PC-3 (cell line): Measurements from ENCODE around the gene BCL2L12. TPM values are rescaled to one million over a fixed set of nuclear protein-coding genes. Genes with fewer than 3 reads are reported as not detected.

Experiments used
- ATAC-seq: fragments of 200-7000 bp; cut with Tn5 transposase; 2 replicates; pipeline ENCODE4 v1.9.1; 2020; ENCODE audit warnings: mild to moderate bottlenecking, moderate library complexity
- BruUV-seq: library from RNA; stranded (reverse); fragments of 400-500 nt; replicated peaks from 2 replicates; lab custom pipeline; 2021; lab: Mats Ljungman, UMichigan
- CTCF ChIA-PET: fragments of 300-600 bp; sonication (Branson Sonifier 250); formaldehyde crosslinking; loops from one replicate; lab custom pipeline; 2022; ENCODE audit warnings: antibody characterized with exemption; lab: Charles Lee
- POLR2A ChIA-PET: fragments of 300-600 bp; sonication (Branson Sonifier 250); formaldehyde crosslinking; loops from one replicate; lab custom pipeline; 2022; ENCODE audit warnings: antibody characterized with exemption; ENCODE audit not compliant: unreplicated experiment; lab: Charles Lee
- DNase-seq: peaks from one replicate; pipeline ENCODE4 v3.0.0-alpha.2; 2015
- H2AFZ ChIP-seq: fragments of 300-600 bp; sonication (generic); 2 replicates; pipeline ENCODE4 v1.6.0; 2016; ENCODE audit warnings: antibody characterized with exemption, low read length
- H3F3A ChIP-seq: fragments of 300-600 bp; sonication (generic); one replicate; pipeline ENCODE4 v1.6.0; 2017; ENCODE audit warnings: antibody characterized with exemption, low read length, control low read depth, mild to moderate bottlenecking; ENCODE audit not compliant: unreplicated experiment
- H3K27ac ChIP-seq: fragments of 300-600 bp; sonication (generic); 2 replicates; pipeline ENCODE4 v1.5.1; 2016; ENCODE audit warnings: mild to moderate bottlenecking, low read length
- H3K27me3 ChIP-seq: fragments of 300-600 bp; sonication (generic); 2 replicates; pipeline ENCODE4 v1.6.1; 2016; ENCODE audit warnings: low read length, mixed read lengths
- H3K36me3 ChIP-seq: fragments of 300-600 bp; sonication (generic); 2 replicates; pipeline ENCODE4 v1.6.1; 2016; ENCODE audit warnings: low read depth, mixed run types, low read length, mixed read lengths
- H3K4me1 ChIP-seq: fragments of 300-600 bp; sonication (generic); 2 replicates; pipeline ENCODE4 v1.5.1; 2016; ENCODE audit warnings: low read length; ENCODE audit not compliant: insufficient read depth
- H3K4me2 ChIP-seq: fragments of 300-600 bp; sonication (generic); 2 replicates; pipeline ENCODE4 v1.6.0; 2016; ENCODE audit warnings: low read length
- H3K4me3 ChIP-seq: fragments of 300-600 bp; sonication (generic); 2 replicates; pipeline ENCODE4 v1.5.1; 2016; ENCODE audit warnings: mild to moderate bottlenecking, low read length, mixed read lengths
- H3K79me2 ChIP-seq: fragments of 300-600 bp; sonication (generic); 2 replicates; pipeline ENCODE4 v1.6.1; 2017; ENCODE audit warnings: low read length, mixed read lengths
- H3K9ac ChIP-seq: fragments of 300-600 bp; sonication (generic); 2 replicates; pipeline ENCODE4 v1.6.0; 2016; ENCODE audit warnings: mild to moderate bottlenecking, low read length
- H3K9me2 ChIP-seq: fragments of 300-600 bp; sonication (generic); replicated peaks from 2 replicates; pipeline ENCODE4 v1.6.1; 2016; ENCODE audit warnings: mixed run types, low read length, mixed read lengths
- H3K9me3 ChIP-seq: fragments of 300-600 bp; sonication (generic); 2 replicates; pipeline ENCODE4 v1.6.1; 2016; ENCODE audit warnings: low read length, mixed read lengths
- H4K20me1 ChIP-seq: fragments of 300-600 bp; sonication (generic); 2 replicates; pipeline ENCODE4 v1.6.1; 2016; ENCODE audit warnings: low read length, mixed read lengths
- EZH2 ChIP-seq: fragments of 300-600 bp; sonication (generic); IDR thresholded peaks from one replicate; pipeline ENCODE4 v1.6.1; 2017; ENCODE audit warnings: antibody characterized with exemption, mild to moderate bottlenecking, low read length; ENCODE audit not compliant: unreplicated experiment
- EZH2phosphoT487 ChIP-seq: fragments of 300-600 bp; sonication (generic); IDR thresholded peaks from 2 replicates; pipeline ENCODE4 v1.6.1; 2018; ENCODE audit warnings: mild to moderate bottlenecking, antibody characterized with exemption, low read length, borderline replicate concordance
- intact Hi-C: fragments of 100-400 bp; cut with micrococcal nuclease; formaldehyde crosslinking; loops from 2 replicates; pipeline ENCODE4 v1.9.0; 2023
- total RNA-seq: library from RNA; depleted of rRNA; stranded (reverse); fragments of >200 nt; gene quantifications from 2 replicates; pipeline ENCODE4 v1.2.3, GENCODE V29; 2014
- TF ChIP-seq, protein P1 (sequence below): fragments of 300-600 bp; sonication (generic); conservative IDR thresholded peaks from 2 replicates; pipeline ENCODE4 v1.5.1; 2017; ENCODE audit warnings: antibody characterized with exemption, low read depth, mild to moderate bottlenecking, low read length

The BCL2L12 gene
- total RNA-seq, 1 experiment from 2014 or later = 104 TPM

DNA sequence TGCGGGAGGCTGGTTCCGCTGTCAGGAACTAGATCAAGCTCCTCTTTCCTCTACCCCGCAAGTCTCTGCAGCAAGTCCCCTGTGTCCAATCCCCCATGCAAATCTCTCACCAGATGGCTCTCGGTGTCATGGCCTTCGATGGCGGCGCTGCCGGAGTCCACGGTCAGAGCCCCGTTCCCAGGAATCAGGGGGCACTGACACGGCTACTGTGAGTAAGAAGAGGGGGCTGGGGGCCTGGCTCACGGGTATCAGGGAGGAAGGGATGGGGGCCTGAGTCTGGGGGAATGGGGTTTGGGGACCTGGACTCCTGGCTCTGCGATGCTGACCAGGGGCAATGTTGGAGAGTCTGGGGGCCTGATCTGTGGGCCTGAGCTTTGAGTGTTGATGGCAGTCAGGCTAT, 19.7 kb upstream of the BCL2L12 start:
- DNase-seq (no peak), ATAC-seq (no peak)
- ChIA-PET CTCF (no interaction called here), POLR2A (no interaction called here)
- H3K27ac ChIP-seq = no peak overlapping the region
- no peak overlapping the region for H3K4me2 ChIP-seq
- H3K79me2 ChIP-seq = peaks cover 83% of the 10 kb centered on the region
- H3F3A ChIP-seq = peaks cover 2% of the 10 kb centered on the region
- H3K9me3 ChIP-seq = no peaks in the 10 kb centered on the region
- no TSS peak for BruUV-seq
- peaks cover 25% of the 10 kb centered on the region for H3K4me1 ChIP-seq
- intact Hi-C loops = no loop called here
- no peak overlapping the region for H2AFZ ChIP-seq
- H3K9me2 ChIP-seq = no peaks in the 10 kb centered on the region
- H3K27me3 ChIP-seq = no peaks in the 10 kb centered on the region
- H4K20me1 ChIP-seq = no peaks in the 10 kb centered on the region
- H3K9ac ChIP-seq = no peak overlapping the region
- TF ChIP-seq, protein P1, sequence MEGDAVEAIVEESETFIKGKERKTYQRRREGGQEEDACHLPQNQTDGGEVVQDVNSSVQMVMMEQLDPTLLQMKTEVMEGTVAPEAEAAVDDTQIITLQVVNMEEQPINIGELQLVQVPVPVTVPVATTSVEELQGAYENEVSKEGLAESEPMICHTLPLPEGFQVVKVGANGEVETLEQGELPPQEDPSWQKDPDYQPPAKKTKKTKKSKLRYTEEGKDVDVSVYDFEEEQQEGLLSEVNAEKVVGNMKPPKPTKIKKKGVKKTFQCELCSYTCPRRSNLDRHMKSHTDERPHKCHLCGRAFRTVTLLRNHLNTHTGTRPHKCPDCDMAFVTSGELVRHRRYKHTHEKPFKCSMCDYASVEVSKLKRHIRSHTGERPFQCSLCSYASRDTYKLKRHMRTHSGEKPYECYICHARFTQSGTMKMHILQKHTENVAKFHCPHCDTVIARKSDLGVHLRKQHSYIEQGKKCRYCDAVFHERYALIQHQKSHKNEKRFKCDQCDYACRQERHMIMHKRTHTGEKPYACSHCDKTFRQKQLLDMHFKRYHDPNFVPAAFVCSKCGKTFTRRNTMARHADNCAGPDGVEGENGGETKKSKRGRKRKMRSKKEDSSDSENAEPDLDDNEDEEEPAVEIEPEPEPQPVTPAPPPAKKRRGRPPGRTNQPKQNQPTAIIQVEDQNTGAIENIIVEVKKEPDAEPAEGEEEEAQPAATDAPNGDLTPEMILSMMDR = no peak
- H3K4me3 ChIP-seq = no peak overlapping the region
- peaks cover 21% of the 10 kb centered on the region; the same call in 1 of the 2 replicates for H3K36me3 ChIP-seq

DNA sequence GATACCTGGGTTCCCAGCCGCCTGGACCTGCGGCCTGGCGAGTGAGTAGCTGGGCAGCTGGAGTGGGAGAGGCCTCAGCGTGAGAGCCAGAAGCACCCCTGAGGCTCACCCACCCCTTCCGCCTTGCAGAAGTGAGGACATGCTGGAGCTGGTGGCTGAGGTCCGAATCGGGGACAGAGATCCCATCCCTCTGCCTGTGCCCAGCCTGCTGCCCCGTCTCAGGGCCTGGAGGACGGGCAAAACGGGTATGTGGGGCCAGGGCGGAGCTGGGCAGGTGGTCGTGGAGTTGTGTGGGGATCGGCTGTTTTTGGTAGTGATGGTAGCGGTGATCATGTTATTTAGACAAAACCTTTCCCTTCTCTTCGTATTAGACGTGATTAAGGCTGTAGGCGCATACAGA, 19.1 kb upstream of the BCL2L12 start:
- intact Hi-C loops = no loop called here
- H3K27me3 ChIP-seq = no peaks in the 10 kb centered on the region
- peaks cover 78% of the 10 kb centered on the region for H3K79me2 ChIP-seq
- no peak overlapping the region for H3K9ac ChIP-seq
- BruUV-seq = no TSS peak
- no peak overlapping the region for H3K27ac ChIP-seq
- ATAC-seq = no peak
- no peak overlapping the region for H3K4me3 ChIP-seq
- ChIA-PET POLR2A (no interaction called here), CTCF (no interaction called here)
- TF ChIP-seq EZH2phosphoT487 (no peak), EZH2 (no peak)
- TF ChIP-seq, protein P1 = no peak
- no peaks in the 10 kb centered on the region for H3F3A ChIP-seq
- H3K4me1 ChIP-seq = peaks cover 20% of the 10 kb centered on the region
- no peaks in the 10 kb centered on the region for H3K9me3 ChIP-seq
- H3K9me2 ChIP-seq = no peaks in the 10 kb centered on the region
- DNase-seq = no peak
- no peak overlapping the region for H3K4me2 ChIP-seq
- no peaks in the 10 kb centered on the region for H4K20me1 ChIP-seq
- no peak overlapping the region for H2AFZ ChIP-seq
- peaks cover 24% of the 10 kb centered on the region; the same call in 1 of the 2 replicates for H3K36me3 ChIP-seq

DNA sequence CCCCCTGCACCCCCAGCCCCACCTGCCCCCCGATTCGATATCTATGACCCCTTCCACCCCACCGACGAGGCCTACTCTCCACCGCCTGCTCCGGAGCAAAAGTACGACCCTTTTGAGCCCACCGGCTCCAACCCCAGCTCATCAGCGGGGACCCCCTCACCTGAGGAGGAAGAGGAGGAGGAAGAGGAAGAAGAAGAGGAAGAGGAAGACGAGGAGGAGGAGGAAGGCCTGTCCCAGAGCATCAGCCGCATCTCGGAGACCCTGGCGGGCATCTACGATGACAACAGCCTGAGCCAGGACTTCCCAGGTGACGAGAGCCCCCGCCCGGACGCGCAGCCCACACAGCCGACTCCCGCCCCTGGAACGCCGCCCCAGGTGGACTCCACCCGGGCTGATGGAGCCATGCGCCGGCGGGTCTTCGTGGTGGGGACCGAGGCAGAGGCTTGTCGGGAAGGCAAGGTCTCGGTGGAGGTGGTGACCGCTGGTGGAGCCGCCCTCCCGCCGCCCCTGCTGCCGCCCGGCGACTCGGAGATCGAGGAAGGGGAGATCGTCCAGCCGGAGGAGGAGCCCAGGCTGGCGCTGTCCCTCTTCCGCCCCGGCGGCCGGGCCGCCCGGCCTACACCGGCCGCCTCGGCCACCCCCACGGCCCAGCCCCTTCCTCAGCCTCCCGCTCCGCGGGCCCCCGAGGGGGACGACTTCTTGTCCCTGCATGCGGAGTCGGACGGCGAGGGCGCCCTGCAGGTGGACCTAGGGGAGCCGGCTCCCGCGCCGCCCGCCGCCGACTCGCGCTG, 14.5 kb upstream of the BCL2L12 start:
- POLR2A ChIA-PET = no interaction called here
- H3K4me1 ChIP-seq = no peaks in the 10 kb centered on the region
- no peaks in the 10 kb centered on the region for H3K9me3 ChIP-seq
- intact Hi-C loops = no loop called here
- TF ChIP-seq, protein P1 = no peak
- TF ChIP-seq EZH2phosphoT487 (no peak), EZH2 (no peak)
- H4K20me1 ChIP-seq = 0 out of 2 replicates have a peak, but pooled peaks cover 3% of the 10 kb centered on the region
- H3K27me3 ChIP-seq = no peaks in the 10 kb centered on the region
- no peak overlapping the region for H3K4me3 ChIP-seq
- no peak for DNase-seq
- no peaks in the 10 kb centered on the region for H3K9me2 ChIP-seq
- no peak overlapping the region for H3K4me2 ChIP-seq
- no peak overlapping the region for H2AFZ ChIP-seq
- no peak for ATAC-seq
- CTCF ChIA-PET = no interaction called here
- H3K36me3 ChIP-seq = peaks cover 46% of the 10 kb centered on the region
- no TSS peak for BruUV-seq
- H3K9ac ChIP-seq = no peak overlapping the region
- peaks cover 37% of the 10 kb centered on the region for H3K79me2 ChIP-seq
- H3F3A ChIP-seq = no peaks in the 10 kb centered on the region
- no peak overlapping the region for H3K27ac ChIP-seq
